ENCODE results near the gene BBS2. TPM values are rescaled to one million over a fixed set of nuclear protein-coding genes. Genes with fewer than 3 reads are reported as not detected.

The BBS2 gene
- total RNA-seq, 1 donor from 2014 or later: 31.6 TPM

- peaks cover 17% of the 10 kb centered on the region for H3K36me3 ChIP-seq (ENCODE audit: control insufficient read depth, insufficient read depth, low read length)
- no peak overlapping the region for H3K4me3 ChIP-seq (ENCODE audit: low read depth, low read length)
- no peak for FAIRE-seq
- no peaks in the 10 kb centered on the region for H3K27me3 ChIP-seq (ENCODE audit: control insufficient read depth, insufficient read depth, low read length)
- TF ChIP-seq, protein P1, sequence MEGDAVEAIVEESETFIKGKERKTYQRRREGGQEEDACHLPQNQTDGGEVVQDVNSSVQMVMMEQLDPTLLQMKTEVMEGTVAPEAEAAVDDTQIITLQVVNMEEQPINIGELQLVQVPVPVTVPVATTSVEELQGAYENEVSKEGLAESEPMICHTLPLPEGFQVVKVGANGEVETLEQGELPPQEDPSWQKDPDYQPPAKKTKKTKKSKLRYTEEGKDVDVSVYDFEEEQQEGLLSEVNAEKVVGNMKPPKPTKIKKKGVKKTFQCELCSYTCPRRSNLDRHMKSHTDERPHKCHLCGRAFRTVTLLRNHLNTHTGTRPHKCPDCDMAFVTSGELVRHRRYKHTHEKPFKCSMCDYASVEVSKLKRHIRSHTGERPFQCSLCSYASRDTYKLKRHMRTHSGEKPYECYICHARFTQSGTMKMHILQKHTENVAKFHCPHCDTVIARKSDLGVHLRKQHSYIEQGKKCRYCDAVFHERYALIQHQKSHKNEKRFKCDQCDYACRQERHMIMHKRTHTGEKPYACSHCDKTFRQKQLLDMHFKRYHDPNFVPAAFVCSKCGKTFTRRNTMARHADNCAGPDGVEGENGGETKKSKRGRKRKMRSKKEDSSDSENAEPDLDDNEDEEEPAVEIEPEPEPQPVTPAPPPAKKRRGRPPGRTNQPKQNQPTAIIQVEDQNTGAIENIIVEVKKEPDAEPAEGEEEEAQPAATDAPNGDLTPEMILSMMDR (IDR thresholded peaks at IDR 0.05; ENCODE audit: insufficient read depth, low read length, severe bottlenecking): no peak
- DNase-seq (ENCODE audit: low read depth): no peak
Observed at GRCh38 chr16:56460101-56460500, 59.7 kb downstream of the BBS2 start.

- H3K27me3 ChIP-seq (ENCODE audit: control insufficient read depth, insufficient read depth, low read length): no peaks in the 10 kb centered on the region
- peaks cover 27% of the 10 kb centered on the region for H3K36me3 ChIP-seq (ENCODE audit: control insufficient read depth, insufficient read depth, low read length)
- FAIRE-seq (no peak), DNase-seq (ENCODE audit: low read depth) (no peak)
- TF ChIP-seq, protein P1 (IDR thresholded peaks at IDR 0.05; ENCODE audit: insufficient read depth, low read length, severe bottlenecking): no peak
- no peak overlapping the region for H3K4me3 ChIP-seq (ENCODE audit: low read depth, low read length)
Observed at GRCh38 chr16:56457927-56458470, 61.8 kb downstream of the BBS2 start.

DNA sequence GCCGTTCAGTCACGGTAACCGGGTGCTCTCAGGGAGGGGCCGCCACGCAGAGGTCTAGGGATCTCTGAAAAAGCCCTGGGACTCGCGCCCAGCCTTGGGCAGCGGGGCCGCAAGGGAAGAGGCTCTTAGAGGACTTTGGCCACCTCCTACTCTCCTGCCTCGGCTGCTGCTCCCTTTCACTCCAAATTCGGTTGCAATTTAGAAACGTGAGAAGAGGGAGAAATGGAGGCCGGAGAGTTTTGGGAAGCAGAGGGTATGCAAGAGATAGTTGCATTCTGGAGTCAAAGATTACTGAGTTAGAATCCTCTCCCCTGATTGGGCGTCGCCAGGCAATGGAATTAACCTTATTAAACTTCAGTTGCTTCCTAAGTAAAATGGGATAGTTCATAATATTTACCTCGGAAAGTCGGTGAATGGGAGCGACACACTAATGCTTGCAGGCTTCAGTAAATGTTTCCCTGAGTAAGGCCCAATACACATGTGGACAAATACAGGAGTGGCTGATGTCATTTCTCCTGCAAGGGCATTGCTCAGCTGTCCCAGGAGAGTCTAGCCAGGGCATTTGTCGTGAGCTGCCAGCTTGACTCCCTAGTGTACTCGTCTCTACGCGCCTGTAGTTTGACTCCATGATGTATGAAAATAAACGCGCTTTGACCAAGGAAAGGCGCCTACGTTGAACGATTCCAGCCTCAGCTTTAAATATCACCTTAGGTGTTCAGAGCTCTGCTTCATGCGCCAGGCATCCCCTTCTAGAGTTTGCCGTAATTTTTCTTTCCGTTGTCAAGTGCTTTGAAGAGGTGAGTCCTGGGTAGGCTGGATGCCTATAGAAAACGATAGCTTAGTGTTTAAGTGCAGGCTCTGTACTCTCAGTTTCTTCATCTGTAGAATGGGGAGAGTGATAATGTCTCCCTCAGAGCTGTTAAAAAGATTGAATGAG lies 67.8 kb downstream of the BBS2 start:
- FAIRE-seq (no peak), DNase-seq (ENCODE audit: low read depth) (peak; percentile 60)
- TF ChIP-seq, protein P1 (IDR thresholded peaks at IDR 0.05; ENCODE audit: insufficient read depth, low read length, severe bottlenecking): no peak
- Histone ChIP-seq H3K4me3 (ENCODE audit: low read depth, low read length) (peak overlapping the region; percentile 93), H3K27me3 (ENCODE audit: control insufficient read depth, insufficient read depth, low read length) (no peaks in the 10 kb centered on the region), H3K36me3 (ENCODE audit: control insufficient read depth, insufficient read depth, low read length) (peaks cover 22% of the 10 kb centered on the region)

DNA sequence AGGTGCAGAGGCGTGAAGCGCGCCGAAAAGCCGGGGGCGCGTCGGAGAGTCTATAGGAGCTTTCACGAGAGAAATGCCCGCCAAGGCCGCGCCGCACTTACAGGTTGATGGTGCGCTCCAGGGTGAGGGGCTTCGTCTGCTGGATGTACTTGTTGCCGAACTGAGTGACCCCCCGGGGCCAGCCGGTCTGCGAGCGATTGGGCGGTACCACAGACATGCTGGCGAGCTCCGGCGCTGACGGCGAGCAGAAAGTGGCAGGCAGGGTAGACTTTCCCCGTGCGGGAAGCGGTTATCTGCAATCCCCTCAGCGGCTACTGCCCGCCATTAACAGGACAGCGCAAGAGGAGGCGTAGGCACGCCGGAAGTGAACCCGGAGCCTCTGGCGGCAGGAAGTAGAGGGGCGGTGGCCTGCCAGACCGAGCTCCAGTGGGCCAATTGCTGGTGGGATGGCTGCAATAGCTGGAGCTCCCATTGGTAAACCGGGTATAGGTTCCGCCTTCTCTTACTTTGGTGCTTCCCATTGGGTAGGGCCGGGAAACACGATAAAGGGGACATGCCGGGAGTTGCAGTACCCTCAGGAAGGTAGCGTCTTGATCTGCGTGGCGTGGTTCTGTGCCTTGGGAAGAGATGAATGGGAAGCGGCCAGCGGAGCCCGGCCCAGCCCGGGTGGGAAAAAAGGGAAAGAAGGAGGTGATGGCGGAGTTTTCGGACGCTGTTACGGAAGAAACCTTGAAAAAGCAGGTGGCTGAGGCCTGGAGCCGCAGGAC lies 68.7 kb downstream of the BBS2 start, which contains the start of the genes NUDT21 and OGFOD1:
NUDT21 (minus strand) TSS at position 347 of the 767 bp plus-strand sequence; CDS start at position 217, 130 bp downstream.
OGFOD1 (plus strand) TSS at position 569 of the 767 bp plus-strand sequence; CDS start at position 628, 59 bp downstream.
- H3K4me3 ChIP-seq (ENCODE audit: low read depth, low read length): peak within 1 kb of the TSS; percentile 93
- TF ChIP-seq, protein P1 (IDR thresholded peaks at IDR 0.05; ENCODE audit: insufficient read depth, low read length, severe bottlenecking): no peak
- H3K27me3 ChIP-seq (ENCODE audit: control insufficient read depth, insufficient read depth, low read length): no peaks in the 10 kb centered on the region
- peaks cover 18% of the 10 kb centered on the region for H3K36me3 ChIP-seq (ENCODE audit: control insufficient read depth, insufficient read depth, low read length)
- DNase-seq (ENCODE audit: low read depth) (peak; percentile 98), FAIRE-seq (no peak)

- Histone ChIP-seq H3K36me3 (ENCODE audit: control insufficient read depth, insufficient read depth, low read length) (peaks cover 13% of the 10 kb centered on the region), H3K4me3 (ENCODE audit: low read depth, low read length) (peak overlapping the region; percentile 93), H3K27me3 (ENCODE audit: control insufficient read depth, insufficient read depth, low read length) (no peaks in the 10 kb centered on the region)
- no peak for FAIRE-seq
- TF ChIP-seq, protein P1 (IDR thresholded peaks at IDR 0.05; ENCODE audit: insufficient read depth, low read length, severe bottlenecking): no peak
- DNase-seq (ENCODE audit: low read depth): no peak
Observed at GRCh38 chr16:56450275-56450985, 69.4 kb downstream of the BBS2 start.
